Measurements from ENCODE around the gene SMYD3.

Gene SMYD3

DNA sequence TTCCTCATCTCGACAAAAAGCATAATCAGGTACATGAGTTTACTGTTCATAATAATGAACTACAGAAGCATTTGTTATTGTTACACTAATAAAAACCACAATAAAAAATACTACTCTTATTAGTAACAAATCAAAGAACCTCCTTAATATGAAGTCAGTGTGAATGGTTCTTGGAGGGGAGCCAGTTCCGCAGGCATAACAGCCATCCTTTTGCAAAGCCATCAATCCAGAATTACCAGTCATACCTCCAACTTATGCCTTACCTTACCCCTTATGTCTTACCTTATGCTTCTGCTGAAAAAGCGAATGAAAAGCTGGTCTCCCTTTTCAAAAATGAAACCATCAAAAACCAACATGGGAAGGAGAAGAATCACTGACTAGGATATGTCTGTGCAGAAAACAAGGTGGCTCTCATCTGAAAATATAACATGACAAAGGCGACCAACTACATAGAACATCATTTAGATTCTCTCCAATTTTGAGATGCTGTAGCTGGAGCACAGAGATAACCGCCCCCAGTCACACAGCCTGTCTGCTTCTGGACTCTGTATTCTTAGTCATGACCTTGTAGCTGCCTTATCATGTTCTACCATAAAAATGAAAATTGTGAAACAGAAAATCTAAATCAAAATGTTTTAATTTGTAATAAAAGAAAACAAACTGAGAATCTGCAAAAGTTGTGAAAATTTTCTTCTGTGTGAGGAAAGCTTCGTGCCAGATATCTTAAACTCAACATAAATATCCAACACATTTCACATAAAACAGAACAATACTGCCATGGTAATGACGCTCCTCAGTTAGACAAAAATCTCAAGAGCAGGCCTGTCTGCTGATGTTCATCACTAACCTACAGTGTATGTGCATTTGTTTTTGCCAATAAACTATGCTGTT is 438.2 kb downstream of the SMYD3 start:
- DNase-seq (ENCODE audit: low spot score) = no peak

DNA sequence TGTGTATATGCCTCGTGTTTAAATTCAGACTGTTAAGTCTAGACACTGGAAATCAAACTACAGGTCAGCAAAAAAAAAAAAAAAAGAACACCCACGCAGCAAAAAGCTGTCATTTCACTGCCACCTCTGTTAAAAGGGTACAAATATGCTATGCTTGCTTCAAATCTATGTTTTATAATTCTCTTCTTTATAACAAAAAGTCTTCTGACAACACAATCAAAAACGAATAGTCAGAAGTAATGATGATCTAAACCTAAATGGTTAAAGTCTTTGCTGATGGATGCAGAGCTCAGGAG is 438.9 kb downstream of the SMYD3 start:
- DNase-seq (ENCODE audit: low spot score) = no peak

DNA sequence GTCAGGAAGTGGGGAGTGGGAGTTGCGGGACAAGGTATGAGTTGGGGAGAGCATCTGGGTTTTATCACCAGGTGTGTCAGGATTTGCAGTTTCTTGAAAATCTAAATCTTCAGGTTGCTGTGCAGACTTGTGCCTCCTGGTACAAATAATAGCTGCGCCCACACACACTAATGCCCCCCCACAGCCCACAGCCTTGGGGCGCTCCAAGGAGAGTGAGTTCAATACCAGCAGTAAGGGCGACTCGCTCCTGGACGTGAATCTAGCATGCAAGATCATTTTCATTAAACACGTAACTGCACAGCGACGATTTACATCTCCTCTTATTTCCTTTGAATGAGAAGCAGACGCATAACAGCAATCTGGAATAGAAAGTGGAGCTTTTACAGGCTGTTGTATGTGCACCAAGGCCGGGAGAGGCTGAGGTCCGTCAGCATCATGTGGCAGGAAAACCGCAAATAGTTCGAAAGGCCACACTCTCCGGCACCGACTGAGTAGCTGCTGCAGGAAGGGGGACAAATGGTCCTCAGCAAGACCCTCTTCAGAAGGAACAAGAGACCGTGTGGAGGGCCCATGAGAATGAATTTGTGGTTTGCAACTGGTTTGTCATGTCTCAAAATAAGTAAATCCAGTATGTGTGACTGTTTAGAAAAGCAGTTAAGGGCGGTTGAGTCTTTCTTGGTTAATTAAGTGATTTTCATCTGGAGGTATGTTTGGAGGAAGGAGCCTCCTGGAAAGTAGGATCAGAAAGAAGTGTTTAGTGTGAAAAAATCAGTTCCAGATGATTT is 439.5 kb downstream of the SMYD3 start:
- DNase-seq (ENCODE audit: low spot score) = no peak

DNA sequence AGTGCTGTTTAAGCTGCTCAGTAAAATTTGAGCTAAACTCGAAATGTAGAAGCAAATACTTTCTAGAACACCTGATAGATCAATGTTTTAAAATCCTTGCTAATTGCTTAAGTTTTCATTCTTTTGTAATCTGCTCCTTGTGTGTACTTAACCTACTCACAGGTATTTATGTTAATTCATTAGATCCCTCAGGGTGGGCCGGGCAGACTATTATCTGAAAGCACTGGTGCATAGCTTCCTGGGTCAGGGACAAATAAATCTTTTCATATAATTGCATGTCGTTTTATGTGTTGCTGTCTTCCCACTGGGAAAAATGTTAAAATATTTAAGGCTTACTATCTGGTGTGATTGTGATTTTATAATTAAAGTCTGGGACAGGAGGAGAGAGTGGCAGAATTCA is 440.5 kb downstream of the SMYD3 start:
- no peak for DNase-seq (ENCODE audit: low spot score)

DNA sequence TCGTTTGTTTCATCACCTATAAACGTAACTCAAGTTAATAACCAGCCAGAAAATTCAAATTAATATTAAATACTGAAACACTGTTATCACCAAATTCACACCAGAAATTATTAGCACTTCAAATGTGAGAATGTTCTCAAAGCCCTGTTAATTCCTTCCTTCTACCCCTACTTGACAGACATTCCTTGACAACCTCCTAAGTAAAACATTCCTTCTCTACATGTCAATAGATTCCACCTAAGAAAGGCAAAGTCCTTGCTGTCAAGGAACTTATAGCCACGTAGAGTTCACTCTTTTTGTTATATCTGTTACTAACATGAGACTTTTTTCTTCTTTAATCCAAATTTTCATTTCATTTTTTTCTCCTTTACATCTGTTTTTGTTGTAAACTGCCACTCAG is 441.5 kb downstream of the SMYD3 start:
- no peak for DNase-seq (ENCODE audit: low spot score)

DNA sequence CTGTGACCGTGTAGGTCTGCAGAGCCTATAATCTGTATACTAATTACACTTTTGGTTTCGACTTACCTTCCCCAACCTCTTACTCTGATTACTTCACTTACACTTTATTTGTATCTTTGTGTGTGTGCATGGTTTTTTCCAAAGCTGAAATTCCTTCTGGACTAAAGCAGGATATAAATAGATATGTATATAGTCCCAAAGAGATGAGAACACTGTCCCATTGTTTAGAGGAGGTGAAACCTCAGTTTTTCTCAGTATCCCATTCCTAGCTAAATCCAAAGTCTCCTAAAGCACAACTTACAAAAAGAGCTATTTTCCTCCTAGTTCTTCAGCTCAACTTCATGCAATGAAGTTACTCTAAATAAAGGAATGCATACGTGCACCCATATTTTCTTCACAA is 442.2 kb downstream of the SMYD3 start:
- DNase-seq (ENCODE audit: low spot score) = no peak

DNA sequence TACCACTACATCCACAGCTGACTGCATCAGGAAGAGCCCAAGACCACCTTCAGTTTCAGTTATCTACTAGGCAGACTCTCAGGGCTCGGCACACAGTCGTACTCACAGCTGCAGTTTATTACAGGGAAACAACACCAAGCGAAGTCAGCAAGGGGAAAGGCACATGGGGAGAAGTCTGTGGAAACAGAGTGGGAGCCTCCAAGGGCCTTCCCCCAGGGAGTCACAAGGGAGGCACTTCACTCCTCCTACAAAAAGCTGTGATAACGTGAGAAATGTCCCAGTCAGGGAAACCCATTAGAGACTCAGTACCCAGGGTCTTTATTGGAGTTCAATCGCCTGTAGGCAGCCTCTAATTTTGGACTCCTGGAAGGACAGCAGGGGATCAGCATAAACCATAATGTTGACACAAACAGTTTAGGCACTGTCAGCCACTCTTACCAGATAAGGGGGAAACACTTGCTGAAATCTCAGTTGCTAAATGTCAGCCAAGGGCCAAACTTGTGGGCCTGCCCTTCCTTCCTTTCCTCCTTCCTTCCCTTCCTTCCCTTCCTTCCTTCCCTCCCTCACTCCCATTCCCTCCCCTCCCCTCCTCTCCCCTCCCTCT is 444.0 kb downstream of the SMYD3 start:
- no peak for DNase-seq (ENCODE audit: low spot score)

DNA sequence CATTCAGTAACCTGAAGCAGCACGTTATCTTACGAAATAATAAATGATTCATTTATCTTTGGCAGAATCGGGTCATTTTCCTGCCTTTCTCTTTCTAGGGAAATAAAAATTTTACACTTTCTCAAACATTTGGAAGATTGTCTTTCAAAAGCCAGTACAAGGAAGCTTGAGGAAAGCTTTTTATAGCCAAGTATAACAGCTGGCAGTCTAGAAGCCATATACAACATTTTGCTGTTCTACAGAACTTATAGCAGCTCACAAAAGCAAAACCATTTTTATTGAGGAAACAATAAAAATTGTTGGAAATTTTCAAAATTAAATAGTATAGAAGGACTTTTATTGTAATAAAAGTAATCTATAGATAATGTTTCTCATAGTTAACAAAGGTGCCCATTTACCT is 448.6 kb downstream of the SMYD3 start:
- no peak for DNase-seq (ENCODE audit: low spot score)

DNA sequence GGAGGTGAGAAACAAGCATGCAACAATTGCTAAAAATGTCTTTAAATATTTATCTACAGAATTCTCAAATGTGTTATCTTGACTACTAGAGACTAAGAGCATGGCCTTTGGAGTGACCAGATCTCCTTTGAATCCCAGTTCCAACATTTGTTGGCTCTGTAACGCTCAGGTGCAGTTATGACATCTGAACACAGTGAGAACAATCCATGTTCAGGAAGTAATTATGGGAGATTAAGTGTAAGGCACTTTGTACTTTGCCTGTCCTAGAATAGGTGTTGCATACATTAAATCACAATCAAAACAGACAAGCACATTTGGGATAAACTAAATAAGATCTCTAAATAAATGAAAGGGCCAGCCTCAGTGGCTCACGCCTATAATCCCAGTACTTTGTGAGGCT is 454.5 kb downstream of the SMYD3 start:
- no peak for DNase-seq (ENCODE audit: low spot score)

DNA sequence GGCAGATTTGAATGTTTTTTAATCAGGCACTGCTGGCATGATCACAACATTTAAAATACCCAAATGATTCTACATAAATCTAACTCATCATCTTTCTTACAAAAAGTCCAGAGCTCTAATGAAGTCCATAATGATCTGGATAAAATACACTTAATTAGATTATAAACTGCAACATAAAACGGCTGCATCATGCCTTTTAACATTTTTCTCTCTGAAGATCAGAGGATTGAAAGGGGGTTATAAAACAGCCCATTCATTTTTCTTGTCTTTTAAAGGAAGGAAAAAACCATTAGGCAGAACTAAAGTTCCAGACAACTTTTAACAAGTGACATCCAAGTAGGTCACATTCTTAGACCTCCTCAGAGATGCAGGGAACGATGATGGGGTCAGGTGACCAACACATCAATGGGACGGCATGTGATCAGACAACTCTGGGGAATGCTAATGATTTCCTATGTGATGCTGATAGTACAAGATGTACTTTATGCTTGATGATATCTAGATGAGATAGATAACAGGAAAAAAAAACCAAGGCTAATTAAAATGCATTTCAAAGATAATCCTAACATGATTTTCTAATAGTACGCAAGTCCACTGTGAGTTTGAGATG is 455.1 kb downstream of the SMYD3 start:
- DNase-seq (ENCODE audit: low spot score) = no peak

DNA sequence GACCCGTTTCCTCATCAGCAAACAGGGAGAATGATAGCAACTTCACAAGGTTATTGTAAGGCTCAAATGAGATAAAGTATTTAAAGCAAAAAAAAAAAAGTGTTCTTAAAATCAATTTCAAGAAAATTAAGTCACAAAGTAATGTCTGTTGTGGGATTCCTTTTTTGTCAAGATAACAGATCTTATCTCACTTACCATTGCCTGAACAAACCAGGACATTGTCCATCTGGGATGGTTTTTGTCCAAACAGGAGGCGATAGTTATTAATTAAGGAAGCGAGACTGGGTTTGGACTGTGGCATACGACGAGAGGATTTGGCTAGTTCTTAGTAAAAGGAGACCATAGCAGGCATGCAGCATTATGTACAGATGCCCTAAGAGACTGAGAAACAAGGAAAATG is 458.4 kb downstream of the SMYD3 start:
- no peak for DNase-seq (ENCODE audit: low spot score)

DNA sequence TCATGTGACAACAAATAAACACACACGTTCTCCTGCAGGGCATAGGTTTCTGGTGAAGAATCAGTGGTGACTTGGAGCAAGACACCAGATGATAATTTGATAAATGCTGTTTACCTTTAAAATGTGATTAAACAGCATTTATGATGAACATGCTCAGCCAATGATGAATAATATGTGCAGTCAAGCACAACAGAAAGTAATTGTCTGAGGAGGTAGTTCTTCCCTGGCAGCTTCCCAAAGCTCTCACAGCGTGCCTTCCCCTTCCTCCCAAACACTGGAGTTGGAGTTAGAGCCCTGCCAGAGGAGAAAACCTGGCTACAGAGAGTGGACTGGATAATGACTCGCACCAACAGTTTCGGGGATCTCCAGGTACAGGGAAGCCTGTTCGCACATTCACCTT is 463.5 kb downstream of the SMYD3 start:
- no peak for DNase-seq (ENCODE audit: low spot score)

DNA sequence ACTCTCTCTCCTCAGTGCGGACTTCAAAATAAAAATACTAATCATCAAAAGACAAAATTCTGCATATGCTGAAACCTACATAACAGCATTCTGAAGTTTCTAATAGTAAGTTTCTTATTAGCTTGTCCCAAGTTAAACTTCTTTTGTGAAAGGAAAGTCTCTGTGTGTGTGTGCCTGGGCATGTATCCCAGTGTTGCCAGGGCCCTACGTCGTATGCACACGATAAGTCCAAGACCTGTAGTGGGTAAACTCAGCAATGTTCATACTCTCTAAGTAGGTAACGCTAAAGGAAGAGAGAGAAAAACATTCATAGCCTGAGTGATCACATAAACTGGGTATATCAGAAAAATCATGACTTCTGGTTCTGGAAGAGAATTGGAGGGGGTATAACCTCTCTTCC is 465.7 kb downstream of the SMYD3 start:
- DNase-seq (ENCODE audit: low spot score) = no peak

DNA sequence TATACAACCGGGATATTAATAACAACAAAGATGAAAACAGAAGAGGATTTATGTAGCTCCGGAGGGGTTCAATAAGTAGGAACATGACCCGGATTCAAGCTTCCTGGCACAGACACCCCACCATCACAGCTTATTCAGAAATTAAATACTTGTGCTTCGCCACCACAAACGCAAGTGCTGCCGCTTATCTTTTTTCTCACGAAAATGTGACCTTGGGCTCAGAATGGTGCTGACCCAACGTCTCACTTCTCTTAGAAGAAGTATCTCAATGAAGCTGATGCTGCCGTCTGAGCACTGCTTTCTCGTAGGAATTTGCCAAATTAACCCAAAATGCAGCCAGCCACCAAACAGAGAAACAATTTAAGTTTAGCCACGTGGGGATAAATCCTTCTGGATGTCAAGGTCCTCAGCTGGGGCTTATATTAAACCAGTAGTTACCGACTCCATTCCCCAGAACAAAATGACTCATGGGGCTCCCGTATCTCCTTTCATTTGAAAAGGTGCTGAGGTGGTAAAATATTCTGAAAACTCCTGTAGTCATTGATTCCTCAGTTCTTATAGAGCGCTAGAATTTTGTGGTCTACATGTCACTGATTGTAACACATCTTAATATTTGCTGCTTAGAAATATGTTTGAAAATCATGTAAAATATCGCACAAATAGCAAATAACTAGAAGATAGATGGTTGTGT is 466.7 kb downstream of the SMYD3 start:
- DNase-seq (ENCODE audit: low spot score) = no peak

DNA sequence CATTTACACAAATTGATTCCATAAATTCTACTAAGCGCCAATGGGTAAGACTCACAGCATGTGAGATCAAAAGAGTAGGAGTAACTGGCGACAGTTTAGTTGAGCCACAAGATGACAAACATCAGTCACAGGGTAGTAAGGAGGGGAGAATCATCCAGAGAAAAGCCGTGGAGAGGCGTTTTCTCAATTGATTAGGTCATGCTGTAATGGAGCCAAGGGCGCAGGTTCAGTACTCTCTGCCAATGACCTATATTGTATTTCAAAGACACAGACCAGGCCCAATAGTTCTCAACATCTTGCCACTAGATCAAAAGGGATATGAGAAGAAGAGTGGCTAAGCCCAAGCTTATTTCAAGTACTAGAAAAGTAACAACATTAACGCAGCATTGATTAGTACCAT is 467.5 kb downstream of the SMYD3 start:
- DNase-seq (ENCODE audit: low spot score) = no peak

DNA sequence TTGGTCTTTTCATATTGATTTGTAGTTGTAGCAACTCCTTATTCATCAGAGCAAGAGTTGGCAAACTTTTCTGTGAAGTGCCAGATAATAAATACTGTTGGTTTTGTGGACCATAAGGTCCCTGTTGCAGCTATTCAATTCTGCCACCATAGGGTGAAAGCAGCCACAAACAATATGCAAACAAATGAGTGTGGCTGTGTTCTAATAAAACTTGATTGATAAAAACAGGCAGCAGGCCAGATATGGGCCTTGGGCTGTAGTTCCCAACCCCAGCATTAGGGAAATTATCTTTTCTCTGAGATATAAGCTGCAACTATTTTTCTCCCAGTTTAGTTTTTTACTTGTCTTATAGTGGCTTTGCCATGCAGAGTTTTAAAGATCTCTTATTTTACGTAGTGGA is 469.2 kb downstream of the SMYD3 start:
- no peak for DNase-seq (ENCODE audit: low spot score)

DNA sequence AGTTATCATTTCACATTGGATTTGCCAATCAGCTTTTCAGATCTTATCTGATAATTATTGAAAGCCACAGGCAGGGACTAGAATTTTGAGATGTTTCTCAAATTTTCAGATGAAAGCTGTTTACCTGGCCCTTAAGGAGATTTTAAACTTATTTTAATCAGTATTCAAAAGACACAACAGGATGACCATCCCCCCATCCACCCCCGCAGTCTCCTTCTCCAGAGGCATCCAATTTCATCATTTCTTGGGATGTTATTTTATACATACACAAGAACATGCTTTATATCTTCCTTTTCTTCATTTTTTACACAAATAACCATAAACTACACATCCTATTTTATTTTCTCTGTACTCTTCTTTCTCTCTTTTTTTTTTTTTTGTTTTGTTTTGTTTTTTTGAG is 470.9 kb downstream of the SMYD3 start:
- DNase-seq (ENCODE audit: low spot score) = no peak

DNA sequence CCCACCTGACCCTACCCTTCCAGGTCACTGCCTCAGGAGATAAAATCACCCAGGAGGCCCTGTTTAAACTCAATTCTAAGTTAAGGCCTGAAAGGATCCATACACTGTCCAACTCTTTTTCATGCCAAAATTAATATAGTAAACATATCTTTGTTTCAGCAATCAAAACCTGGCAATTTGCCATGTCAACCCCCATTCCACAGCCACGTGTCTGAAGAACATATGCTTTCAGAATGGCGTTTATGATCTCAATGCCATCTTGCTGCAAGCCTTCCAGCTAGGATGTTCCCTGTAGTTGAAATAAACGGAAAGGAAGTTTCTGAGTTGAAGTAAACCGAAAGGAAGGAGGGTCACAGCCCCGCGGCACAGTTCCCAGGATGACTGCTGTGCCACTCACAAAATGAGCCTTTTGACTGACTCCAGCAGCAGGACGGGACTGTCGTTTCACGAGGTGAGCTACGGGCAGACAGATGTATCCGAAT is 472.0 kb downstream of the SMYD3 start:
- no peak for DNase-seq (ENCODE audit: low spot score)

DNA sequence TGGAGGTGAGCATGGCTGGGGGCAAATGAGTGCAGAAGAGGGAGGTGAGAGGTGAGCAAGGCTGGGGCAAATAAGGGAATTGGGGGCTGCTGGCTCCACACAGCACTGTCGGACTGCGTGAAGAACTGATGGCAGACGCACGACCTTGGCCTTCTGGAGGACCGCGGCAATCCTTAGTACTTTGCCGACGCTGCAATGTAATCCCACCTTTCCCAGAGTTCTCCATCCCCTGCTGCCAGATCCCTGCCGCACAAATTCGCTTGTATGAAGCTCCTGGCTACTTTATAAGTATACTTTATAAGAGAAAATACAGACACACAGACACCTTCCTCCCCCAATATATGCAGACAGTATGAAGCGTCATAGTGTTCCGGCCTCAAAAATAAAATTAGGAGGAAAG is 472.4 kb downstream of the SMYD3 start:
- no peak for DNase-seq (ENCODE audit: low spot score)

DNA sequence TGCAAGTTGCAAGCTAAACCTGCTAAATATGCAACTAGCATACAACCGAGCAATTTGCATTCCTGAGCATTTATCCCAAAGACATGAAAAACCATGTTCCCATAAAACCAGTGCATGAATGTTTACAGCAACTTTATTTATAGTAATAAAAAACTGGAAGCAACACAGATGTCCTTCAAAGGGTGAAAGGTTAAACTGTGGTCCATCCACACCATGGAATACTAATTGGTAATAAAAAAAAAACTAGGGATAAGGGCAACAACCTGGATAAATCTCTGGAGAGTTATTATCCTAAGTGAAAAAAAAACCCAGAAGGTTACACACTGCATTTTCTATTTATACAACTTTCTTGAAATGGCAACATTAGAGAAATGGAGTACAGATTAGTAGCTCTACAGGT is 474.1 kb downstream of the SMYD3 start:
- no peak for DNase-seq (ENCODE audit: low spot score)

DNA sequence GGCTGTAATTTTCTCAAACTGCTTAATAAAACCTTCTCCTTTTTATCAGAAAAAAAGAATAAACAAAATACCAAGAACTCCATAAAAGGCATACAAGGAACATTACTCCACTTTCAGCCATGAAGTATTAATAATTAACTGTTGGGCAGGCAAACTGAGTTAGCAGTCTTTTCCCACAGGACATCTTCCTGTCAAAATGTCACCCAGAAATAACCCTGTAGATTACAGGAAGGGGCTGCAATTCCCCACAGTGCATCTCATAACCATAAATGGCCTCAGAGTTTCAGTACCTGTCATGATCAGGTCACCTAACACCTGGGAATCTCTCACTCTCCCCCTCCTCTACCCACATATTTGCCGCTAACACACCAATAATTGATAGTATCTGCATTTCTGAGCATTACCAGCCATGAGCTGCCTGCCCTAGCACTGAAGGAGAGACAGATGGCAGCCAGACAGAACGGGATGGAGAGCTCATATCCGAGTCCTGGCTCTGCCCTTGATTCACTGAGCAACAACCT is 475.0 kb downstream of the SMYD3 start:
- no peak for DNase-seq (ENCODE audit: low spot score)

DNA sequence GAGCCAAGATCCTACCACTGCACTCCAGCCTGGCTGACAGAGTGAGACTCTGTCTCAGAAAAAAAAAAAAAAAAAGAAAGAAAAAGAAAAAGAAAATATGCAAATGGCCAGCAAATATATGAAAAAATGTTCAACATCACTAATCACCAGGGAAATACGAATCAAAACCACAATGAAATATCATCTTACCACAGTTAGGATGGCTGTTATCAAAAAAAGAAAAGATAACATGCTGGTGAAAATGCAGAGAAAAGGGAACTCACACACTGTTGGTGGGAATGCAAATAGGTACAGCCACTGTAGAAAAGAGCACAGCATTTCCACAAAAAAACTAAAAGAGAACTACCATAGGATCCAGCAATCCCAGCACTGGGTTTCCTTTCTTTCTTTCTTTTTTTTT is 477.5 kb downstream of the SMYD3 start:
- DNase-seq (ENCODE audit: low spot score) = no peak

Measured in pons (tissue), 1 donor.